Mucosa of rectum (tissue), 2 donors: ENCODE measurements around the gene GAK.

ENCODE experiments used
- H3K27ac ChIP-seq, 2 donors: one replicate each; pipeline ENCODE4 v1.7.0; 2013; ENCODE audit warnings: inconsistent platforms in 2 of 2, low read depth in 2 of 2, low read length in 2 of 2
- H3K27me3 ChIP-seq, 2 donors: one replicate each; pipeline ENCODE4 v1.7.0; 2013; ENCODE audit warnings: low read length in 2 of 2; ENCODE audit not compliant: control insufficient read depth in 2 of 2, insufficient read depth in 2 of 2
- H3K36me3 ChIP-seq, 2 donors: one replicate each; pipeline ENCODE4 v1.7.0; 2013; ENCODE audit warnings: low read length in 2 of 2; ENCODE audit not compliant: control insufficient read depth in 2 of 2, insufficient read depth in 2 of 2
- H3K4me1 ChIP-seq, 2 donors: one replicate each; pipeline ENCODE4 v1.7.0; 2013; ENCODE audit warnings: low read length in 2 of 2, mild to moderate bottlenecking in 1 of 2; ENCODE audit not compliant: control insufficient read depth in 2 of 2, insufficient read depth in 2 of 2
- H3K4me3 ChIP-seq, 2 donors: one replicate each; pipeline ENCODE4 v1.7.0; 2013; ENCODE audit warnings: low read length in 2 of 2
- H3K9ac ChIP-seq, 2 donors: one replicate each; pipeline ENCODE4 v1.7.0; 2013; ENCODE audit warnings: low read length in 2 of 2, low read depth in 1 of 2, mild to moderate bottlenecking in 1 of 2
- H3K9me3 ChIP-seq, 2 donors: one replicate each; pipeline ENCODE4 v1.7.0; 2013; ENCODE audit warnings: low read length in 2 of 2; ENCODE audit not compliant: control insufficient read depth in 2 of 2
- donor health status: healthy.
- donor health status: Normal muscosa, but diverticular disease.

GAK gene

GRCh38 chr4:823761-824460 lies 108.2 kb downstream of the GAK start:
- no peaks in the 10 kb centered on the region for H3K4me1 ChIP-seq
- no peaks in the 10 kb centered on the region for H3K9me3 ChIP-seq
- H3K27me3 ChIP-seq, result peaks cover 21 to 28% of the 10 kb centered on the region in 2 donors
- H3K36me3 ChIP-seq, result no peaks in the 10 kb centered on the region
- H3K27ac ChIP-seq, result no peak overlapping the region
- H3K4me3 ChIP-seq, result no peak overlapping the region
- no peak overlapping the region for H3K9ac ChIP-seq

DNA sequence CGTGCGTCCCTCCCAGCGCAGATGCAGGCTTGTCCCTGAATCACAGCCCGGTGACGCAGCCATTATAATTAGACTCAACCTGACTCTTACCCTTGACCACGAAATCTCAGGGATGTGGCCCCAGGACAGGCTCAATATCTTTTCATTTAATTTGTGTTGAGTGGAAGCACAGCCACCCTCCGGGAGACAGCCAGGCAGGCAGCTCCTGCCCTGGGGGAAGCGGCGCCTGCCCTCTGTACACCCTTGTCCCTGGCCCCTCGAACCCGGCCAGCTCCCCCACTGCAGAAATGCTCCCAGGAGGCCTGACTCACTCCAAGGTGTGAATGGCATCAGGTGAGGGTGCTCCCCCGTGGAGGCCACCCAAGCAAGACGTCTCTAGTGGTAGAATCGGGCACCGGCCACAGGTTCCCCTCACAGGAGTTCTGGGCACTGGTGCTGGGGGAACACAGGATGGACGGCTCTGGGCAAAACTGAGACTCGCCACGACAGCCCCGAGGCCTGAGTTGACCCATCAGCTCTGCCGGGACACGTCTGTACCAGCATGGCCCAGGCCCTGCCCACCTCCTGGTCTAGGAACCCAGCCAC lies 108.8 kb downstream of the GAK start:
- H3K27ac ChIP-seq, result no peak overlapping the region
- H3K9ac ChIP-seq, result no peak overlapping the region
- no peaks in the 10 kb centered on the region for H3K4me1 ChIP-seq
- H3K4me3 ChIP-seq, result no peak overlapping the region
- H3K9me3 ChIP-seq, result no peaks in the 10 kb centered on the region
- peaks cover 17 to 25% of the 10 kb centered on the region in 2 donors for H3K27me3 ChIP-seq
- no peaks in the 10 kb centered on the region for H3K36me3 ChIP-seq

- H3K9ac ChIP-seq, result no peak overlapping the region
- H3K9me3 ChIP-seq, result no peaks in the 10 kb centered on the region
- H3K27me3 ChIP-seq, result peaks cover 12 to 19% of the 10 kb centered on the region in 2 donors
- no peaks in the 10 kb centered on the region for H3K4me1 ChIP-seq
- H3K27ac ChIP-seq, result no peak overlapping the region
- no peaks in the 10 kb centered on the region for H3K36me3 ChIP-seq
- no peak overlapping the region for H3K4me3 ChIP-seq
Observed at GRCh38 chr4:822361-823175, 109.5 kb downstream of the GAK start.

DNA sequence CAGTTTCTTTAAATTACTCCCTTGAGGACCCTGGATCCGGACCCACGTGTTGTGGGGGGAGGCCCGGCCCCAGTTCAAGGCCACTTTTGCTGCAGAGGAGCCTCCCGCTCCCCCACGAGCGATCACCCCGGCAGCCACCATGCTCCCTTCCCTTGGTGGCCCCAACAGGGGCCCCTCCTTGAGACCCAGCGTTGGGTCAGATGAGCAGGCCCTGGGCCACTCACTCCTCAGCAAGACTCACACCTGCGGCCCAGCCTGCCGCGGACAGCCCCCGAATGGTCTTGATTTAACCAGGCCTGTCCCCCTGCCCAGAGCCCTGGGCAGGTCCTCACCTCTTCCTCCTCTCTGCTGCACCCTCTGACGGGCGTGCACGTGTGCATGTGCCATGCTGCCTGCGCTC lies 110.5 kb downstream of the GAK start:
- no peak overlapping the region for H3K9ac ChIP-seq
- no peaks in the 10 kb centered on the region for H3K4me1 ChIP-seq
- H3K36me3 ChIP-seq, result no peaks in the 10 kb centered on the region
- H3K27ac ChIP-seq, result no peak overlapping the region
- H3K9me3 ChIP-seq, result no peaks in the 10 kb centered on the region
- no peak overlapping the region for H3K4me3 ChIP-seq
- peaks cover 12 to 16% of the 10 kb centered on the region in 2 donors for H3K27me3 ChIP-seq

DNA sequence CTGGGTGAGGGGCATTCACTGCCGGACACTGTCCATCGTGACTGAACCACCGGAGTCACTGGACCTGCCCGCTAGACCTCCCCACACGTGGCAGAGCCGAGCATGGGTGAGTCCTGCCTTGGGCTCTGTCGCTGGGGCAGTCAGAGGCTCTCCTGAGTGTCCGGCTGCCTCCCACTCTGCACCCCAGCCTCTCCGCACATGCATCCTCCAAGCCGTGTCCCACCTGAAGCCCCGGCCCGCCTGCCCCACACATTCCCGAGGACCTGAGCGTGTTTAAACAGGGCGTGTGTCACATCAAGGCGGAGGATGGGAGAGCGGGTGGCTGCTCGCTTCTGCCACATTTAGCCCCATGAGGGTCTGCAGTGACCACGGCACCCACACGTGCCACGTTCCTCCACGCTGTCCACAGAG lies 110.9 kb downstream of the GAK start:
- H3K27ac ChIP-seq, result no peak overlapping the region
- H3K4me3 ChIP-seq, result no peak overlapping the region
- H3K9me3 ChIP-seq, result no peaks in the 10 kb centered on the region
- H3K27me3 ChIP-seq, result peaks cover 12 to 16% of the 10 kb centered on the region in 2 donors
- H3K36me3 ChIP-seq, result no peaks in the 10 kb centered on the region
- H3K9ac ChIP-seq, result no peak overlapping the region
- no peaks in the 10 kb centered on the region for H3K4me1 ChIP-seq

DNA sequence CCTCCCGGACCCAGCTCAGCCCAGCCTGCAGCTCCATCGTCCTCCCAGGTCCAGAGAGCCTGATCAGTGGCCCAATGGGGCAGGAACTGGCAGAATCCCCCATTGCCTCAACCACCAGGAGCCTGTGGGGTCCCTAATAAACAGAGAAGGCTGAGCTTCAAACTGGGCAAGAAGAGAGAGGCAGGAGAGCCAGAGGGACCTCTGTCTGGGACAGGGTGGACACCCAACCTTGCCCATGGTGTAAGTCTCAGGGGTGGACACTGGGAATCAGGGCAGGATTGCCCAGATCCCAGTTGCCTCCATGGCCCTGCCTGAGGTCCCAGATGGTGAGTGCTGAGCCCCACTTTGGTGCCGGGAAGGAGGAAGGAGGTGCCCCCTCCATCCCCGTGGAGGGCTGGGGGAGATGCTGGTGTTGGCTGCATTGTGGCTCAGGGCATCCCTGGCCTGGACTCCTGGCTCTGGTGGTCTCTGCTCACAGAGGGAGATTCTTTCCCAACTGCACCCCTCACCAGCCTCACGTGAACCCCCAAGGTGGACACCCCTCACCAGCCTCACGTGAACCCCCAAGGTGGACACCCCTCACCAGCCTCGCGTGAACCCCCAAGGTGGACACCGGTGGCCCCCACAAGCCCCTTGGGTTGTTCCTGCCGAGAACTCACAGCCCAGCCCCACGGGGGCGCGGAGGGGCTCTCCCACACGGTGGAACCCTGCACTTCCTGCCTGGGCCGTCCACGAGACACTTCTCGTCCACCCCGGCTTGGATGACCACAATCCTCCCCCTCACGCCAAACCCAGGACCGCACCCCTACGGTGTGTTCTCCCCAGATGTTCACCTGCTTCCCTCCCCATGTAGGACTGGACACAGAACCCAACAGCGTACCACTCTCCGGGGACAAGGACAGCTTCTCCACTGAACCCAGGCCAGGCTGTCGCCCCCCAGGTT lies 111.6 kb downstream of the GAK start:
- Histone ChIP-seq H3K9me3 (no peaks in the 10 kb centered on the region), H3K27me3 (peaks cover 12 to 16% of the 10 kb centered on the region in 2 donors), H3K4me3 (no peak overlapping the region), H3K27ac (no peak overlapping the region), H3K36me3 (no peaks in the 10 kb centered on the region), H3K4me1 (peaks cover 0 to 4% of the 10 kb centered on the region in 2 donors), H3K9ac (no peak overlapping the region)

- peaks cover 5 to 6% of the 10 kb centered on the region in 2 donors for H3K4me1 ChIP-seq
Observed at GRCh38 chr4:819401-820229, 112.5 kb downstream of the GAK start.

GRCh38 chr4:818106-818921 lies 113.8 kb downstream of the GAK start:
- no peak overlapping the region for H3K9ac ChIP-seq
- peaks cover 5 to 6% of the 10 kb centered on the region in 2 donors for H3K4me1 ChIP-seq
- H3K27me3 ChIP-seq, result peaks cover 0 to 3% of the 10 kb centered on the region in 2 donors
- no peak overlapping the region for H3K4me3 ChIP-seq
- H3K9me3 ChIP-seq, result no peaks in the 10 kb centered on the region
- no peaks in the 10 kb centered on the region for H3K36me3 ChIP-seq
- no peak overlapping the region for H3K27ac ChIP-seq

More at GRCh38 chr4:819401-820229, 112.5 kb downstream of the GAK start:
- Histone ChIP-seq H3K9ac (no peak overlapping the region), H3K9me3 (no peaks in the 10 kb centered on the region), H3K36me3 (no peaks in the 10 kb centered on the region), H3K27me3 (peaks cover 9 to 13% of the 10 kb centered on the region in 2 donors), H3K27ac (no peak overlapping the region), H3K4me3 (no peak overlapping the region)
